Prostate gland (tissue), 2 donors: ENCODE results near the gene GGNBP2. TPM values are rescaled to one million over a fixed set of nuclear protein-coding genes. Genes with fewer than 3 reads are reported as not detected.

ENCODE experiments used
- DNase-seq: peaks from one replicate; pipeline ENCODE4 v3.0.0-alpha.2; 2019; ENCODE audit warnings: low spot score
- H3K27ac ChIP-seq, 2 donors: fragments of 200-600 bp; sonication (generic); 2 replicates each; pipeline ENCODE4 v1.5.1; 2017 to 2019
- H3K27me3 ChIP-seq: fragments of 200-600 bp; sonication (generic); replicated peaks from 2 replicates; pipeline ENCODE4 v1.5.1; 2019; ENCODE audit not compliant: insufficient read depth
- H3K36me3 ChIP-seq, 2 donors: fragments of 200-600 bp; sonication (generic); 1 replicate in 1 of 2; 2 replicates in 1 of 2; pipeline versions ENCODE4 v1.5.1 to v1.8.1; 2017 to 2019
- H3K4me1 ChIP-seq: fragments of 200-600 bp; sonication (generic); replicated peaks from 2 replicates; pipeline ENCODE4 v1.5.1; 2019
- H3K4me3 ChIP-seq, 2 donors: fragments of 200-600 bp; sonication (generic); 2 replicates each; pipeline ENCODE4 v1.5.1; 2017 to 2019
- H3K9me3 ChIP-seq: fragments of 200-600 bp; sonication (generic); 2 replicates; pipeline ENCODE4 v1.5.1; 2017
- POLR2A ChIP-seq: fragments of 450-650 bp; IDR thresholded peaks from one replicate; pipeline ENCODE4 v1.6.1; 2016; ENCODE audit warnings: antibody characterized with exemption, mild to moderate bottlenecking
- POLR2AphosphoS5 ChIP-seq: sonication (generic); formaldehyde crosslinking; IDR thresholded peaks from one replicate; pipeline ENCODE4 v1.6.1; 2017; ENCODE audit warnings: antibody characterized with exemption
- WGBS: methylation state at CpG from one replicate; pipeline ENCODE4 v1.1.5; 2018; 5-methylcytosine and 5-hydroxymethylcytosine counted together
- intact Hi-C: fragments of 100-400 bp; cut with DNase I; formaldehyde crosslinking; loops from one replicate; pipeline ENCODE4 v1.14.2; 2022
- total RNA-seq, 2 donors: library from RNA; depleted of rRNA; stranded (reverse); fragments of >200 nt; gene quantifications; one replicate each; pipeline ENCODE4 v1.1.0, GENCODE V29; 2016
- TF ChIP-seq, protein P1 (sequence below), 4 experiments: fragments of 200-600 bp in 2 of 4; fragments of 450-650 bp in 2 of 4; sonication (generic) in 2 of 4; IDR thresholded peaks; 1 replicate in 3 of 4; 2 replicates in 1 of 4; pipeline ENCODE4 v1.5.1; 2016 to 2019; ENCODE audit warnings: antibody characterized with exemption in 4 of 4, mild to moderate bottlenecking in 2 of 4, moderate library complexity in 2 of 4

Gene GGNBP2, protein sequence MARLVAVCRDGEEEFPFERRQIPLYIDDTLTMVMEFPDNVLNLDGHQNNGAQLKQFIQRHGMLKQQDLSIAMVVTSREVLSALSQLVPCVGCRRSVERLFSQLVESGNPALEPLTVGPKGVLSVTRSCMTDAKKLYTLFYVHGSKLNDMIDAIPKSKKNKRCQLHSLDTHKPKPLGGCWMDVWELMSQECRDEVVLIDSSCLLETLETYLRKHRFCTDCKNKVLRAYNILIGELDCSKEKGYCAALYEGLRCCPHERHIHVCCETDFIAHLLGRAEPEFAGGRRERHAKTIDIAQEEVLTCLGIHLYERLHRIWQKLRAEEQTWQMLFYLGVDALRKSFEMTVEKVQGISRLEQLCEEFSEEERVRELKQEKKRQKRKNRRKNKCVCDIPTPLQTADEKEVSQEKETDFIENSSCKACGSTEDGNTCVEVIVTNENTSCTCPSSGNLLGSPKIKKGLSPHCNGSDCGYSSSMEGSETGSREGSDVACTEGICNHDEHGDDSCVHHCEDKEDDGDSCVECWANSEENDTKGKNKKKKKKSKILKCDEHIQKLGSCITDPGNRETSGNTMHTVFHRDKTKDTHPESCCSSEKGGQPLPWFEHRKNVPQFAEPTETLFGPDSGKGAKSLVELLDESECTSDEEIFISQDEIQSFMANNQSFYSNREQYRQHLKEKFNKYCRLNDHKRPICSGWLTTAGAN
- 10 to 100 TPM; 34.8 to 71.7 TPM for total RNA-seq

DNA sequence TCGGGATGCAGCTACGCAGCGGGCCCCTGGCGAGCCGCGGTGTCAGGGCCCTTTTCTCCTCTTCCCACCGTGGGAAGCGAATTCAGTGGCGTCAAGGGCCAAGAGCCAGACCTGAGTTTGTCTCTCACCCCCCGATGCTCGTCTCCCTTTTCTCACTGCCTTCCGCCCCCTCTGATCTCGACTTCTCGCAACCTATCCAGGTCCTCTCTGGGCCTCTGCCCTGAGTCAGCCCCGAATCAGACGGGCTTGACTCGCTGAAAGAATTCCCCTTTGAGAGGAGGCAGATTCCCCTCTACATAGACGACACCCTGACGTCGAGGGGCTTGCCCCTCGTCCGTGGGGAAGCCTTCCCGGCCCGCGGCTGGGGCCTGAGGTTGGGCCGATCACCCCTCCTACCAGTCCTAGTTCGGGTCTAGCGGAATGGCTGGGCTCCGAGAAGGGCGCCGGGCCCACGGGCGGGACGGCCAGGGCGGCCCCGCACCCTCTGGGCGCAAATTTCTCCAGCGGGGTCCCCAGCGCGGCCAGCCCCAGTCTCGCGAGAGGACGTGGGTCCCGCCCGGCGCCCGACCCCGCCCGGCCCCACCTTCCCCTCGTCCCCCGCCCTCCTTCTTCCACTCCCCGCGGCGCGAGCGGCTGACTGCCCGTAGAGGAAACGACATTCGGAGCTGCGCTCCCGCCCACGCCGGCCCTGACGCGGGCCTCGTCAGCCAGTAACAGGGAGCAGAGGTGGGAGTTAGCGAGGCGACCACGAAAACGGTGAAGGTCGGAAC is at the start of gene GGNBP2:
GGNBP2 (plus strand) TSS at position 613 of the 770 bp plus-strand sequence. CDS start 806 bp downstream, outside the sequence.
- Histone ChIP-seq H3K27me3 (no peaks in the 10 kb centered on the region), H3K9me3 (no peaks in the 10 kb centered on the region), H3K4me1 (peaks cover 10% of the 10 kb centered on the region), H3K36me3 (no peaks in the 10 kb centered on the region), H3K4me3 (peak within 1 kb of the TSS; percentile 99 to 100), H3K27ac (peak within 1 kb of the TSS; percentile 100)
- intact Hi-C loops: no loop called here
- peak; percentile 89 for DNase-seq
- under 1% methylated on average over 53 of the region's 71 CpGs for WGBS
- TF ChIP-seq, protein P1, sequence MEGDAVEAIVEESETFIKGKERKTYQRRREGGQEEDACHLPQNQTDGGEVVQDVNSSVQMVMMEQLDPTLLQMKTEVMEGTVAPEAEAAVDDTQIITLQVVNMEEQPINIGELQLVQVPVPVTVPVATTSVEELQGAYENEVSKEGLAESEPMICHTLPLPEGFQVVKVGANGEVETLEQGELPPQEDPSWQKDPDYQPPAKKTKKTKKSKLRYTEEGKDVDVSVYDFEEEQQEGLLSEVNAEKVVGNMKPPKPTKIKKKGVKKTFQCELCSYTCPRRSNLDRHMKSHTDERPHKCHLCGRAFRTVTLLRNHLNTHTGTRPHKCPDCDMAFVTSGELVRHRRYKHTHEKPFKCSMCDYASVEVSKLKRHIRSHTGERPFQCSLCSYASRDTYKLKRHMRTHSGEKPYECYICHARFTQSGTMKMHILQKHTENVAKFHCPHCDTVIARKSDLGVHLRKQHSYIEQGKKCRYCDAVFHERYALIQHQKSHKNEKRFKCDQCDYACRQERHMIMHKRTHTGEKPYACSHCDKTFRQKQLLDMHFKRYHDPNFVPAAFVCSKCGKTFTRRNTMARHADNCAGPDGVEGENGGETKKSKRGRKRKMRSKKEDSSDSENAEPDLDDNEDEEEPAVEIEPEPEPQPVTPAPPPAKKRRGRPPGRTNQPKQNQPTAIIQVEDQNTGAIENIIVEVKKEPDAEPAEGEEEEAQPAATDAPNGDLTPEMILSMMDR (IDR thresholded peaks at IDR 0.05): no peak
- peak; percentile 76 for TF ChIP-seq POLR2AphosphoS5
- peak; percentile 86 for TF ChIP-seq POLR2A

DNA sequence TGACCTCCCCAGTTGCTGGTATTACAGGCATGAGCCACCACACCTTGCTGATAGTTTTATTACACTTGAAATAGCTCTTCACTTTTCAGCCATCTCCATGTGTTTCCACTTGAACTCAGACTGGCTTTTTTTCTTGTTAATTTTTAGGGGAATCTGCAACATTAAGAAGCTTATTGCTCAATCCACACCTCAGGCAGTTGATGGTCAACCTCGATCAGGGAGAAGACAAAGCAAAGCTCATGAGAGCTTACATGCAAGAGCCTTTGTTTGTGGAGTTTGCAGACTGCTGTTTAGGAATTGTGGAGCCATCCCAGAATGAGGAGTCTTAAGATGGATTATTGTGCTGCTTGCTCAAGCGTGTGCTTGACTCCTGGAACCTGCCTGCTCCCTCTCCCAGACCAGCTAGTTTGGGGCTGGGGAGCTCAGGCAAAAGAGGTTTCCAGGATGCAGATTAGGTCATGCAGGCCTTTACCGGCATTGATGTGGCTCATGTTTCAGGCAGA is 49.6 kb upstream of the GGNBP2 start:
- no peak for TF ChIP-seq POLR2AphosphoS5
- no peak for TF ChIP-seq POLR2A
- TF ChIP-seq, protein P1 (IDR thresholded peaks at IDR 0.05): no peak
- no peak for DNase-seq
- Histone ChIP-seq H3K9me3 (no peaks in the 10 kb centered on the region), H3K4me1 (no peaks in the 10 kb centered on the region), H3K27me3 (no peaks in the 10 kb centered on the region), H3K27ac (no peak overlapping the region), H3K36me3 (peaks cover 6 to 7% of the 10 kb centered on the region in 2 donors), H3K4me3 (no peak overlapping the region)
- WGBS: 65% methylated on average over 3 of the region's 3 CpGs
- intact Hi-C loops: no loop called here

DNA sequence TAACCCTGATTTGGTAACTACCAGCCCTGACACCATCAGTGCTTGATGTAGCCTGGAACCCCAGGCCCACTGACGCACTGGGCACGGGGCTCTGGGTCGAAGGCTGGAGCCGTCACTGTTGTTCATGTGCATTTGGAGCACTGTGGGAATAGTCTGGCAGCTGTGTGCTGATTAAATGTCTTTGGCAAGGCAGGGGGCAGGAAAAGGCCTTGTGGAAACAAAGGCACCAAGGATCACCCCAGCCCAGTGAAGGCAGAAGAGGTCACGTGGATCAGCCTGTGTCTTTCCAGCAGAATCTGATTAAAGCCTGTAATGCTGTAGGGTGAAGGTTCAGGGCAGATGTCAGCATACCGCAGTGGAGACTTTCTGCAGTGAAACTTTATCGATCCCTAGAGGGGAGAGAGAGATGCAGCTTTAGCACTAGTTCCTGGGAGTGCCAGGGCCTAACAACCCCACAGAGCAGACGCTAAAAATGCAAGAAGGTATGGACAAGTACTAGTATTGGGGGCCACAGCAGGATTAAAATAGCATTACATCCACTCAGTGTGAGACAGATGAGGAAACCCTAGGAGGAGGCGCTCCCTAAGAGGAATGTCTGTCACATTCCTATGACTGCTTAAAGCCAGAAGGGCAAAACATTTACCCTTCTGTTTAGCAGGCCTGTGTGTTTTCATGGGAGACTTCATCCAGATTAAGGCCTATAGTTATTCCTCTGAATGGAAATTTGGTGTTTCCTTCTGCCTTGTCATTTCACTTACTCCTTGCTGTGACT is 48.5 kb upstream of the GGNBP2 start:
- no peak for DNase-seq
- intact Hi-C loops: no loop called here

DNA sequence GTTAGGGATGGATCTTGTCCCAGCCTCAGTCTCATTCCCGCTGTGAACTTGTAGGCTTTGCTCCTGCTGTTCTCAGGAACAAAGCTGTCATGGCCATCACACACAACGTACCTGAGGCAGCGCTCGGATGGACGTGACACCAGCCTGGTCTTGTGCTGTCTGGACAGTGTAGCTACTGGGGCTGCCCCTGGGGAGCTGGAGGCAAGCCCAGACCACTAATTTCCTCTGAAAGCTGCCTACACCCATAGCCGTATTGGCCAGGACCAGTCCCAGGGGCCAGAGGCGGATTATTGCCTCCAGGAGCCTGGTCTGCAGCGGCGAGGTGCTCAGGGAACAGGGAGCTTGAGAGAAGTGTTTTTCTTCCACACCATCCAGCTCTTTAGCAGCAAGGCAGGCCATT is 46.6 kb upstream of the GGNBP2 start:
- H3K4me3 ChIP-seq: no peak overlapping the region
- H3K27ac ChIP-seq: no peak overlapping the region
- TF ChIP-seq, protein P1 (IDR thresholded peaks at IDR 0.05): no peak
- TF ChIP-seq POLR2AphosphoS5: no peak
- no peak for TF ChIP-seq POLR2A
- WGBS: 83% methylated on average over 9 of the region's 9 CpGs
- no peaks in the 10 kb centered on the region for H3K9me3 ChIP-seq
- peaks cover 6 to 11% of the 10 kb centered on the region in 2 donors for H3K36me3 ChIP-seq
- H3K27me3 ChIP-seq: no peaks in the 10 kb centered on the region
- H3K4me1 ChIP-seq: no peaks in the 10 kb centered on the region
- no peak for DNase-seq
- intact Hi-C loops: no loop called here

More for the DNA sequence above, 48.5 kb upstream of the GGNBP2 start:
- TF ChIP-seq POLR2A (no peak), POLR2AphosphoS5 (no peak)
- TF ChIP-seq, protein P1 (IDR thresholded peaks at IDR 0.05): no peak
- peaks cover 6 to 7% of the 10 kb centered on the region in 2 donors for H3K36me3 ChIP-seq
- no peaks in the 10 kb centered on the region for H3K27me3 ChIP-seq
- 89% methylated on average over 9 of the region's 9 CpGs for WGBS
- H3K4me1 ChIP-seq: no peaks in the 10 kb centered on the region
- H3K27ac ChIP-seq: no peak overlapping the region
- H3K4me3 ChIP-seq: no peak overlapping the region
- H3K9me3 ChIP-seq: no peaks in the 10 kb centered on the region
